ENCODE data around the gene GRM1. TPM values are rescaled to one million over a fixed set of nuclear protein-coding genes. Genes with fewer than 3 reads are reported as not detected.

GRM1 gene
- total and polyA plus RNA-seq, 2 of the 4 experiments (the other 2 are of a cell fraction): not detected

DNA sequence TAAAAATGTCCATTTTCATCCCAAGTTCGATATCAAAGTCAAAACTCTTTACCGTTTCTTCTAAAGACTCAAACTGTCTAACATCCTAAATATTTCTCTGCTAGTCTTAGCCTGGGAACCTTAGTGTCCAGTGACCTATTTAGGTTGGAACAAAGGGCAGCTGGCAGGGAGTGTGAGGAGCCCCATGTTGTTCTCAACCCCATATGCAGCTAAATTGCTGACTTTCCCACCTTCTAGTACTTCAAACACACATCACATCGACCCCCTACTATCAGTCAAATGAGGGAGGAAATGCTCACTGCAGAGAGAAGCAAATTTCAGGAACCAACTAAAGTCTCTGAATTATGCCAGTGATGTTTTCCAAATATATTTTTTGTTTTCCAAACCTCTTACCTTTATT is 322.2 kb downstream of the GRM1 start:
- Histone ChIP-seq H2AK5ac (ENCODE audit: low read depth, low read length) (no peak overlapping the region), H4K91ac (ENCODE audit: insufficient read depth, low read depth, low read length) (no peak overlapping the region), H3K79me1 (ENCODE audit: low read depth in 1 of 2, low read length in 2 of 2) (no peaks in the 10 kb centered on the region), H3K27ac (ENCODE audit: insufficient read depth, low read length) (no peak overlapping the region), H3K4me2 (ENCODE audit: low read depth, low read length) (no peak overlapping the region), H3K9ac (ENCODE audit: low read depth, low read length) (no peak overlapping the region), H3K9me1 (ENCODE audit: insufficient read depth, low read length) (no peaks in the 10 kb centered on the region), H4K8ac (ENCODE audit: low read depth in 2 of 2, low read length in 2 of 2) (no peak overlapping the region), H3K56ac (ENCODE audit: extremely low read depth, insufficient read depth, low read length) (no peak overlapping the region), H3K4me1 (ENCODE audit: control insufficient read depth, insufficient read depth, low read length) (no peaks in the 10 kb centered on the region), H3K18ac (ENCODE audit: low read depth, low read length) (no peak overlapping the region), H2BK5ac (ENCODE audit: low read depth, low read length, poor library complexity, severe bottlenecking) (no peak overlapping the region), H2BK20ac (ENCODE audit: low read depth, low read length) (no peak overlapping the region), H4K5ac (ENCODE audit: low read depth, low read length) (no peak overlapping the region), H3K27me3 (ENCODE audit: control insufficient read depth, insufficient read depth, low read length) (no peaks in the 10 kb centered on the region), H4K20me1 (ENCODE audit: insufficient read depth, low read length) (no peaks in the 10 kb centered on the region), H3K23ac (ENCODE audit: low read depth, low read length) (no peak overlapping the region), H2BK15ac (ENCODE audit: low read depth, low read length) (no peak overlapping the region), H3K4me3 (ENCODE audit: insufficient read depth, low read depth, low read length) (no peak overlapping the region), H2AFZ (replicated peaks; ENCODE audit: low read length, poor library complexity) (no peak overlapping the region), H3K4ac (ENCODE audit: low read depth, low read length) (no peak overlapping the region), H2AK9ac (replicated peaks; ENCODE audit: low read depth, low read length, poor library complexity) (no peak overlapping the region), H2BK120ac (ENCODE audit: low read depth, low read length) (no peak overlapping the region), H3K14ac (replicated peaks; ENCODE audit: low read depth, low read length) (no peak overlapping the region), H3K9me3 (ENCODE audit: control insufficient read depth, insufficient read depth, low read length) (no peaks in the 10 kb centered on the region), H3K36me3 (ENCODE audit: control insufficient read depth, insufficient read depth, low read length) (no peaks in the 10 kb centered on the region)
- ATAC-seq (ENCODE audit: low read depth) (no peak), DNase-seq (no peak)
- intact Hi-C loops (cut with micrococcal nuclease) (no loop called here), in situ Hi-C loops (cut with MboI; ENCODE audit: low sequenced_read_pairs) (no loop called here), dilution Hi-C loops (cut with HindIII; ENCODE audit: low sequenced_read_pairs, unreplicated experiment) (no loop called here)
- ChIA-PET POLR2A (ENCODE audit: unreplicated experiment) (no interaction called here), CTCF (no interaction called here)
- BruUV-seq (replicated peaks): no TSS peak
- TF ChIP-seq CHD1 (IDR thresholded peaks at IDR 0.05; ENCODE audit: low read depth, low read length) (no peak), MXI1 (IDR thresholded peaks at IDR 0.05; ENCODE audit: borderline replicate concordance, low read depth, low read length) (no peak), MAFK (IDR thresholded peaks at IDR 0.05; ENCODE audit: low read depth, low read length) (no peak), BHLHE40 (IDR thresholded peaks at IDR 0.05; ENCODE audit: low read depth, low read length) (no peak), MAZ (IDR thresholded peaks at IDR 0.05; ENCODE audit: borderline replicate concordance, low read depth, low read length) (no peak), POLR2A (IDR thresholded peaks at IDR 0.05; ENCODE audit: low read depth, low read length) (no peak), RAD21 (IDR thresholded peaks at IDR 0.05; ENCODE audit: low read length) (no peak), RCOR1 (IDR thresholded peaks at IDR 0.05; ENCODE audit: insufficient replicate concordance, low read length) (no peak)
- WGBS, 2 experiments (ENCODE audit: extremely low coverage in 2 of 2, insufficient read length in 1 of 2): no CpG with 5 or more reads among the region's 3 CpGs

All from IMR-90 (cell line).